GM23338 (cell line): ENCODE measurements around the gene ALDH5A1. TPM values are rescaled to one million over a fixed set of nuclear protein-coding genes. Genes with fewer than 3 reads are reported as not detected.

Source experiments
- ATAC-seq: fragments of 200-7000 bp; cut with Tn5 transposase; 3 replicates; pipeline ENCODE4 v1.9.1; 2020
- DNase-seq: peaks from one replicate; pipeline ENCODE4 v3.0.0-alpha.2; 2015; ENCODE audit warnings: low spot score
- H2AFZ ChIP-seq: fragments of 200-600 bp; sonication (generic); 2 replicates; pipeline ENCODE4 v1.8.0; 2016; ENCODE audit warnings: antibody characterized with exemption, mild to moderate bottlenecking, moderate library complexity
- H3F3A ChIP-seq: fragments of 200-600 bp; sonication (generic); replicated peaks from 2 replicates; pipeline ENCODE4 v1.8.0; 2017; ENCODE audit warnings: antibody characterized with exemption, mixed run types, low read depth
- H3K27ac ChIP-seq: fragments of 200-600 bp; sonication (generic); 2 replicates; pipeline ENCODE4 v1.6.1; 2016; ENCODE audit warnings: low read depth
- H3K27me3 ChIP-seq: fragments of 200-600 bp; sonication (generic); 2 replicates; pipeline ENCODE4 v1.8.0; 2016; ENCODE audit warnings: mild to moderate bottlenecking, mixed run types, moderate library complexity; ENCODE audit not compliant: insufficient read depth
- H3K36me3 ChIP-seq: fragments of 200-600 bp; sonication (generic); 2 replicates; pipeline ENCODE4 v1.8.0; 2016; ENCODE audit warnings: mild to moderate bottlenecking; ENCODE audit not compliant: insufficient read depth
- H3K4me1 ChIP-seq: fragments of 200-600 bp; sonication (generic); 2 replicates; pipeline ENCODE4 v1.8.0; 2016; ENCODE audit warnings: mild to moderate bottlenecking, moderate library complexity; ENCODE audit not compliant: insufficient read depth
- H3K4me2 ChIP-seq: fragments of 200-600 bp; sonication (generic); 2 replicates; pipeline ENCODE4 v1.7.1; 2017; ENCODE audit warnings: mixed run types
- H3K4me3 ChIP-seq: fragments of 200-600 bp; sonication (generic); 2 replicates; pipeline ENCODE4 v1.6.1; 2016; ENCODE audit warnings: mixed run types
- H3K79me2 ChIP-seq: fragments of 200-600 bp; sonication (generic); replicated peaks from 2 replicates; pipeline ENCODE4 v1.8.0; 2017; ENCODE audit warnings: mild to moderate bottlenecking; ENCODE audit not compliant: insufficient read depth
- H3K9me2 ChIP-seq: fragments of 200-600 bp; sonication (generic); 2 replicates; pipeline ENCODE4 v1.8.0; 2017; ENCODE audit not compliant: insufficient read depth
- H4K20me1 ChIP-seq: fragments of 200-600 bp; sonication (generic); replicated peaks from 2 replicates; pipeline ENCODE4 v1.8.0; 2017; ENCODE audit warnings: mild to moderate bottlenecking; ENCODE audit not compliant: insufficient read depth
- H3K27ac Mint-ChIP-seq: 2 replicates; pipeline ENCODE4 v1.8.0; 2020; ENCODE audit warnings: inconsistent platforms, mild to moderate bottlenecking, moderate library complexity, mixed read lengths
- H3K27me3 Mint-ChIP-seq: 3 replicates; pipeline ENCODE4 v1.8.0; 2022; ENCODE audit warnings: low read depth, mild to moderate bottlenecking, moderate library complexity, mixed read lengths, inconsistent platforms; ENCODE audit not compliant: insufficient read depth, poor library complexity
- H3K36me3 Mint-ChIP-seq: 3 replicates; pipeline ENCODE4 v1.8.0; 2021; ENCODE audit warnings: low read depth, mild to moderate bottlenecking, inconsistent platforms, moderate library complexity, mixed read lengths
- H3K4me1 Mint-ChIP-seq: 3 replicates; pipeline ENCODE4 v1.8.0; 2020; ENCODE audit warnings: mild to moderate bottlenecking, inconsistent platforms, mixed read lengths
- H3K4me3 Mint-ChIP-seq: 3 replicates; pipeline ENCODE4 v1.8.0; 2021; ENCODE audit warnings: moderate library complexity, mild to moderate bottlenecking, inconsistent platforms, mixed read lengths
- H3K9me3 Mint-ChIP-seq: 3 replicates; pipeline ENCODE4 v1.8.0; 2020; ENCODE audit warnings: moderate library complexity, mild to moderate bottlenecking, inconsistent platforms, mixed read lengths
- CREB1 ChIP-seq: fragments of 250-450 bp; sonication (Bioruptor Pico); IDR thresholded peaks from 2 replicates; pipeline ENCODE4 v1.5.0; 2020; ENCODE audit warnings: low read depth, mild to moderate bottlenecking, moderate library complexity
- CTCF ChIP-seq, 2 experiments: fragments of 200-600 bp in 1 of 2; sonication (generic) in 1 of 2; conservative IDR thresholded peaks; 2 replicates each; pipeline versions ENCODE4 v1.5.1 to v1.6.1; 2016 to 2017; ENCODE audit warnings: antibody characterized with exemption in 2 of 2, low read depth in 2 of 2, mild to moderate bottlenecking in 2 of 2, moderate library complexity in 1 of 2
- EZH2 ChIP-seq: fragments of 200-600 bp; sonication (generic); IDR thresholded peaks from one replicate; pipeline ENCODE4 v1.8.0; 2017; ENCODE audit warnings: antibody characterized with exemption, mild to moderate bottlenecking, low read depth; ENCODE audit not compliant: unreplicated experiment
- EZH2phosphoT487 ChIP-seq: fragments of 200-600 bp; sonication (generic); IDR thresholded peaks from one replicate; pipeline ENCODE4 v1.8.1; 2018; ENCODE audit warnings: antibody characterized with exemption; ENCODE audit not compliant: unreplicated experiment
- JUNB ChIP-seq: IDR thresholded peaks from one replicate; pipeline ENCODE4 v1.6.1; 2016; ENCODE audit warnings: antibody characterized with exemption; ENCODE audit not compliant: unreplicated experiment
- NANOG ChIP-seq: IDR thresholded peaks from 2 replicates; pipeline ENCODE4 v1.6.1; 2016; ENCODE audit warnings: antibody characterized with exemption, borderline replicate concordance
- POLR2AphosphoS5 ChIP-seq: IDR thresholded peaks from 2 replicates; pipeline ENCODE4 v1.6.1; 2016; ENCODE audit warnings: antibody characterized with exemption, low read depth
- STAT1 ChIP-seq: IDR thresholded peaks from one replicate; pipeline ENCODE4 v1.6.1; 2016; ENCODE audit warnings: antibody characterized with exemption; ENCODE audit not compliant: unreplicated experiment
- ZNF114 ChIP-seq: fragments of 250-450 bp; sonication (Bioruptor Pico); IDR thresholded peaks from 2 replicates; pipeline ENCODE4 v1.5.0; 2020; ENCODE audit warnings: mild to moderate bottlenecking, moderate library complexity
- ZNF331 ChIP-seq: fragments of 250-450 bp; sonication (Bioruptor Pico); IDR thresholded peaks from 2 replicates; pipeline ENCODE4 v1.5.0; 2020; ENCODE audit warnings: low read depth, mild to moderate bottlenecking, moderate library complexity
- ZNF462 ChIP-seq: fragments of 250-450 bp; sonication (Bioruptor Pico); IDR thresholded peaks from 2 replicates; pipeline ENCODE4 v1.5.0; 2020; ENCODE audit warnings: mild to moderate bottlenecking, moderate library complexity
- polyA plus RNA-seq: library from polyadenylated mRNA; unstranded; fragments of >200 nt; fragmentation: Nextera tagmentation; extraction: Ambion mirVana; gene quantifications from 2 replicates; pipeline ENCODE4 v1.2.1, GENCODE V29; 2016
- total RNA-seq: library from RNA; depleted of rRNA; stranded (reverse); fragments of >200 nt; shearing (Covaris generic); gene quantifications from 2 replicates; pipeline ENCODE4 v1.2.3, GENCODE V29; 2014
- TF ChIP-seq, protein P1 (sequence below): IDR thresholded peaks from 2 replicates; pipeline ENCODE4 v1.6.1; 2016; ENCODE audit warnings: antibody characterized with exemption

ALDH5A1 gene
- total and polyA plus RNA-seq, 2 experiments from 2014 or later: 3.1 to 5.2 TPM

DNA sequence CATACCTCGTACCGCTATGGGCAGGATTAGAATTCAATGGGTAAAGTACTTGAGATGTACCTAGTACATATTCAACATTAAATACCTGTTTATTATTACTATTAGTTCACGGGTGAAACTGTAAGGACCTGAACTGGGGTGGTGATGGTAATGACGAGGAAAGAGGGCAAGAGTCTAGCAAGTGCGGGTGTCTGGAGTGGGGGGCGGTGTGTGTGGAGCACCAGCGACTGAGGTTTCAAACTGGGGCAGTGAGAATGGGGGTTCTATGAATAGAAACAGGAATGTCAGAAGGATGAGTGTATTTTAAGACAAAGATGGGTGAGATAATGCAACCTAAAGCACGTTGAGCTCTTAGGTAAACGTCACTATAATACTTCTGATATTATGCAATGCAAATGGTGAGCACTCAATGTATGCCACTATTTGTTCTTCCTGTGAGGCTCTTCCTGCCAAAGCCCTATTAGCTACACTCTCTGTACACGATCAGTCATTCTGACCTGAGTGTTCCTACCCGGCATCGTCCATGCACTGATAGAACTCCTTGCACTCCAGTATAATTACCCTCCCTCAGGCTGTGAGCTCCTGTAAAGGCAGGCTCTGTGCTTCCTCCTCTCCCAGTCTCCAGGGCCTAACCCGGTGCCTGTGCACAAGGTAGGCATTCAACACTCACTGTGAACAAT lies 55.0 kb downstream of the ALDH5A1 start:
- Histone ChIP-seq H4K20me1 (no peaks in the 10 kb centered on the region), H3K9me2 (no peaks in the 10 kb centered on the region), H3K4me1 (0 out of 2 replicates have a peak, but pooled peaks cover 3% of the 10 kb centered on the region), H3K4me2 (no peak overlapping the region), H3K4me3 (no peak overlapping the region), H3K27me3 (no peaks in the 10 kb centered on the region), H3K27ac (no peak overlapping the region), H3K36me3 (no peaks in the 10 kb centered on the region), H3F3A (no peaks in the 10 kb centered on the region), H3K79me2 (no peaks in the 10 kb centered on the region), H2AFZ (no peak overlapping the region)
- Mint-ChIP-seq H3K27me3 (peaks cover 3% of the 10 kb centered on the region), H3K4me1 (peaks cover 4% of the 10 kb centered on the region; the same call in 2 of the 3 replicates), H3K9me3 (no peaks in the 10 kb centered on the region), H3K4me3 (no peak overlapping the region), H3K36me3 (no peaks in the 10 kb centered on the region), H3K27ac (0 out of 2 replicates have a peak overlapping the region, but pooled peaks have one; percentile 13)
- TF ChIP-seq EZH2phosphoT487 (no peak), EZH2 (no peak)
- ATAC-seq: no peak
- DNase-seq: no peak

DNA sequence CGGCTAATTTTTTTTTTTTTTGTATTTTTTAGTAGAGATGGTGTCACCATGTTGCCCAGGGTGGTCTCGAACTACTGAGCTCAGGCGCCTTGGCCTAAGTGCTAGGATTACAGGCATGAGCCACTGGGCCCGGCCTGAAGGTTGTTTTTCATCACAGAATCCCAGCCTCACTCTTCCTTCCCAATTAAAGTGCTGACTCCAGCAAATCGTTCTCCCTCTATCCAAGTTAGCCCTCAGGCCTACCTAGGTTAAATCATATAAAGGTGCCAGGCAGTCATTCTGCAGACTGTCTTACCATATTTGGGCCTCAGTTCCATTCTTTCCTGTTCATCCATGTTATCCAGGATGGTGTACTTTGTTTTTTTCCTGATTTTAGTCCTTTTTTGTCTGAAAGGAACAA lies 56.4 kb downstream of the ALDH5A1 start:
- Mint-ChIP-seq H3K36me3 (no peaks in the 10 kb centered on the region), H3K27ac (no peak overlapping the region), H3K4me3 (no peak overlapping the region), H3K9me3 (no peaks in the 10 kb centered on the region), H3K4me1 (peaks cover 4% of the 10 kb centered on the region; the same call in 2 of the 3 replicates), H3K27me3 (peaks cover 5% of the 10 kb centered on the region)
- no peaks in the 10 kb centered on the region for H3F3A ChIP-seq
- H3K4me2 ChIP-seq: no peak overlapping the region
- H3K27ac ChIP-seq: no peak overlapping the region
- H3K9me2 ChIP-seq: no peaks in the 10 kb centered on the region
- no peak for DNase-seq
- no peaks in the 10 kb centered on the region for H3K79me2 ChIP-seq
- no peak overlapping the region for H3K4me3 ChIP-seq
- H3K36me3 ChIP-seq: no peaks in the 10 kb centered on the region
- H4K20me1 ChIP-seq: no peaks in the 10 kb centered on the region
- H3K27me3 ChIP-seq: no peaks in the 10 kb centered on the region
- no peak overlapping the region for H2AFZ ChIP-seq
- no peak for ATAC-seq
- H3K4me1 ChIP-seq: 0 out of 2 replicates have a peak, but pooled peaks cover 3% of the 10 kb centered on the region
- TF ChIP-seq CREB1 (CRISPR knock-in tag) (no peak), ZNF462 (CRISPR knock-in tag) (no peak), EZH2phosphoT487 (no peak), STAT1 (no peak), POLR2AphosphoS5 (no peak), ZNF114 (no peak), CTCF (conservative IDR thresholded peaks at IDR 0.05; ENCODE audit: low read depth in 2 of 2) (no peak), NANOG (no peak), JUNB (no peak), ZNF331 (no peak), EZH2 (no peak)
- TF ChIP-seq, protein P1, sequence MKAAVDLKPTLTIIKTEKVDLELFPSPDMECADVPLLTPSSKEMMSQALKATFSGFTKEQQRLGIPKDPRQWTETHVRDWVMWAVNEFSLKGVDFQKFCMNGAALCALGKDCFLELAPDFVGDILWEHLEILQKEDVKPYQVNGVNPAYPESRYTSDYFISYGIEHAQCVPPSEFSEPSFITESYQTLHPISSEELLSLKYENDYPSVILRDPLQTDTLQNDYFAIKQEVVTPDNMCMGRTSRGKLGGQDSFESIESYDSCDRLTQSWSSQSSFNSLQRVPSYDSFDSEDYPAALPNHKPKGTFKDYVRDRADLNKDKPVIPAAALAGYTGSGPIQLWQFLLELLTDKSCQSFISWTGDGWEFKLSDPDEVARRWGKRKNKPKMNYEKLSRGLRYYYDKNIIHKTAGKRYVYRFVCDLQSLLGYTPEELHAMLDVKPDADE: no peak
